HFFc6 (cell line): ENCODE results near the gene ARHGAP4. TPM values are rescaled to one million over a fixed set of nuclear protein-coding genes. Genes with fewer than 3 reads are reported as not detected.

Experiments used
- DNase-seq: peaks from one replicate; pipeline ENCODE4 v3.0.0-alpha.2; 2018
- H3K27ac Mint-ChIP-seq: 2 replicates; pipeline ENCODE4 v1.8.0; 2020; ENCODE audit warnings: mild to moderate bottlenecking, mixed read lengths
- H3K27me3 Mint-ChIP-seq: 2 replicates; pipeline ENCODE4 v1.8.0; 2021; ENCODE audit warnings: mild to moderate bottlenecking, moderate library complexity, mixed read lengths; ENCODE audit not compliant: insufficient read depth
- H3K36me3 Mint-ChIP-seq: 2 replicates; pipeline ENCODE4 v1.8.0; 2021; ENCODE audit warnings: low read depth, mixed read lengths
- H3K4me1 Mint-ChIP-seq: 2 replicates; pipeline ENCODE4 v1.8.0; 2020; ENCODE audit warnings: low read depth, mixed read lengths
- H3K4me3 Mint-ChIP-seq: 2 replicates; pipeline ENCODE4 v1.8.0; 2020; ENCODE audit warnings: mild to moderate bottlenecking, moderate library complexity, mixed read lengths
- H3K9me3 Mint-ChIP-seq: 2 replicates; pipeline ENCODE4 v1.8.0; 2020; ENCODE audit warnings: mild to moderate bottlenecking, mixed read lengths
- total RNA-seq, 6 experiments: library from RNA; stranded (reverse); fragmentation: NEBNext Ultra II Directional; extraction: Animal tissue kit (Norgen Biotek cat#: 25700); gene quantifications; 2 replicates in 1 of 6; 3 replicates in 5 of 6; pipeline ENCODE4 v1.2.3, GENCODE V29; 2021
- TF ChIP-seq, protein P1 (sequence below): fragments of 200-600 bp; sonication (generic); IDR thresholded peaks from 2 replicates; pipeline ENCODE4 v1.5.0; 2021; ENCODE audit warnings: antibody characterized with exemption, mild to moderate bottlenecking

The ARHGAP4 gene
- total RNA-seq, 6 experiments from 2014 or later: 0.18 to 0.63 (median 0.48) TPM

DNA sequence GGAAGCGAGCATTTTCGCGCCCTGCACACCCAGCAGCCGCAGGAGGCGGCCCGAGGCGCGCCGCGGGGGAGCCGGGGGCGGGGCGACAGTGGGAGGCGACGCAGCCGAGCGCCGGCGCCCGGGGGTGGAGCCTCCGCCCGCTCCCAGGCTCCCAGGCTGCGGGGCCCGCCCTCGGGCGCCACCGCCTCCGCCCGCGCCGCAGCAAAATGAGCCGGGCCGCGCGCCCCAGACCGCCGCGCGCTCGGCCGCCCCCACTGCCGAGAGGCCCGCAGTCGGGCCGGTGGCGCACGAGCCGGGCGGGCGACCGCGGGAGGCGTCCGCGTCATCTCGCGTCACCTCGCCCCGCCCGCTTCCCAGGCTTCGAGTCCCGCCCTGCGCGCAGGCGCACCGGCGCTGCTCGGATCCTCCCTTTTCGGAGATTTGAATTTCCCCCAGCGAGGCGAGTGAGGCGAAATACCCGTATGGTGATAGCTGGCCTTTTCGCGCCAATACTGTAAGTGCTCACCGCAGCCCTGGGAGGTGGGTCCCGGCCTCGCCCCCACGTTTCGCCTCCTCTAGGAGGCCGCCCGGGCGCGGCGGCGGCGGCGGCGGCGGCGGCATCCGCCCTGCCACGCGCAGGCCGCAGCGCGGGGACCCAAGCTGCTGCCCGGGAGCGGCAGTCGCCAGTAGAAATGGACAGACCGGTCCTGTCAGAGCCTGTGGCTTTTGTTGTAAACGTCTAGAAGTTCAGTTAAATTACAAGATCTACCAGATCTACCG is 46.5 kb upstream of the ARHGAP4 start, which contains the start of gene TMEM187:
TMEM187 (plus strand) TSS at position 387 of the 759 bp plus-strand sequence. CDS start 9,309 bp downstream, outside the sequence.
- TF ChIP-seq, protein P1, sequence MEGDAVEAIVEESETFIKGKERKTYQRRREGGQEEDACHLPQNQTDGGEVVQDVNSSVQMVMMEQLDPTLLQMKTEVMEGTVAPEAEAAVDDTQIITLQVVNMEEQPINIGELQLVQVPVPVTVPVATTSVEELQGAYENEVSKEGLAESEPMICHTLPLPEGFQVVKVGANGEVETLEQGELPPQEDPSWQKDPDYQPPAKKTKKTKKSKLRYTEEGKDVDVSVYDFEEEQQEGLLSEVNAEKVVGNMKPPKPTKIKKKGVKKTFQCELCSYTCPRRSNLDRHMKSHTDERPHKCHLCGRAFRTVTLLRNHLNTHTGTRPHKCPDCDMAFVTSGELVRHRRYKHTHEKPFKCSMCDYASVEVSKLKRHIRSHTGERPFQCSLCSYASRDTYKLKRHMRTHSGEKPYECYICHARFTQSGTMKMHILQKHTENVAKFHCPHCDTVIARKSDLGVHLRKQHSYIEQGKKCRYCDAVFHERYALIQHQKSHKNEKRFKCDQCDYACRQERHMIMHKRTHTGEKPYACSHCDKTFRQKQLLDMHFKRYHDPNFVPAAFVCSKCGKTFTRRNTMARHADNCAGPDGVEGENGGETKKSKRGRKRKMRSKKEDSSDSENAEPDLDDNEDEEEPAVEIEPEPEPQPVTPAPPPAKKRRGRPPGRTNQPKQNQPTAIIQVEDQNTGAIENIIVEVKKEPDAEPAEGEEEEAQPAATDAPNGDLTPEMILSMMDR: no peak
- H3K9me3 Mint-ChIP-seq: no peaks in the 10 kb centered on the region

DNA sequence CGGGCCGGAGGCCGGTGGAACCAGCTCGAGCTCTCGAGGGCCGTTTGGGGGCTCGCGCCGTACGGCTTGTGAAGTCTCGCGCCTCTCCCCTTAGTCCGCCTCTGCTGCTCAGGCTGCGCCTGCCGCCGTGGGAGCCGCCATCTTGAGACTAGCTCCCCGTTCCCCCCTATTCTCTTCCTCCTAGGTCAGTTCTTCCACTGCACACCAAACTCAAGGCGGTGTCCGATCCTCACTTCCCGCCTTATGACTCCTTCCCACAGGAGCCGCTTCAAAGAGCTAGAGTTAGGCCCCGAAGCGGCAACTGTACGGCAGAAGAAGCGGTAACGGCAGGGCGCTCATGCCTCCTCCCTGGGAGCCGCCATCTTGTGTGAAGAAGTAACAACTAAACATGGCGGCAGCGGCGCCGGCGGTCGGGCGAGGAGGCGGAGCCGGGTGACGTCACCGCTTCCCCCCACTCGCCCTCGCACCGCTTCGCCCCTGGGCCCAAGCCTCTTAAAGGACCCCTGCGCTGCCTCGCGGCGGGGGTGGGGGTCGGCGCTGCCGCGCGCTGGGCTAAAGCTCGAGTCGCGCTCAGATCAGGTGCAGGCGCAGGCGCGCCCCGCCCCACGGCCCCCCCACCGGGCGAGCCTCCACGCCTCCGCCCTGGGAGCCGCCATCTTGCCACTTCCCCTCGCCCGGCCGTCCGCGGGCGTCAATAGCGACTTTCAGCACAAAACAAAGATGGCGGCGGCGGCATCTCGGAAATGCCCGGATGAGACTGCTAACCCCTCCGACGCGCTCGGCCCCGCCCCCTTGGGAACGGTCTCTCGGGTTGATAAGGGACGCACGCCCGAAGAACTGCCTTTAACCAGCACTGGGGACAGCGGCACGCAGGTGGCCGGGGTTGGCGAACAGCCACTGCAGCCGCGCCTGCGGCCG is 45.6 kb upstream of the ARHGAP4 start, which contains the start of gene HCFC1:
HCFC1 (minus strand) TSS at position 369 of the 918 bp plus-strand sequence. CDS start 978 bp downstream, outside the sequence.
- Mint-ChIP-seq H3K4me3 (peak within 1 kb of the TSS; percentile 99), H3K27me3 (peaks cover 2% of the 10 kb centered on the region), H3K9me3 (no peaks in the 10 kb centered on the region), H3K27ac (peak within 1 kb of the TSS; percentile 100), H3K36me3 (peaks cover 13% of the 10 kb centered on the region), H3K4me1 (peaks cover 31% of the 10 kb centered on the region)
- peak; percentile 83 for DNase-seq
- TF ChIP-seq, protein P1: no peak

More for the DNA sequence above, 46.5 kb upstream of the ARHGAP4 start, which contains the start of gene TMEM187:
- peaks cover 10% of the 10 kb centered on the region for H3K36me3 Mint-ChIP-seq
- H3K4me3 Mint-ChIP-seq: peak within 1 kb of the TSS; percentile 99
- H3K4me1 Mint-ChIP-seq: peaks cover 23% of the 10 kb centered on the region
- peaks cover 2% of the 10 kb centered on the region for H3K27me3 Mint-ChIP-seq
- peak within 1 kb of the TSS; percentile 100 for H3K27ac Mint-ChIP-seq
- peak; percentile 74 for DNase-seq

DNA sequence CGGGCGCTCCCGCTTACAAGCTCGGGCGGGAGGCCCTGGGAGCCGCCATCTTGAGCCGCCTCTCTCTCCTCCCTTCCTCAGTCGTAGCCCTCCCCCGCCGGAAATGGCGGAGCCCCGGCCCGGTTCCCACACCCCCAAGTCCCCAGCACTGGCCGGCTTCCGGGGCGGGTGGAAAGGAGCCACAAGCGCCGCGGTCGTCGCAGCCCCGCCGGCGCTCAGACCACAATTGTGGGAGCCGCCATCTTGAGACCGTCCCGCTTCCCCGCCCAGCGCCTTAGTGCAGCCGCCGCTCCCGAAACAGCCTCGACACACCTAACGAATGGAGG is 45.0 kb upstream of the ARHGAP4 start:
- DNase-seq: peak; percentile 77
- H3K36me3 Mint-ChIP-seq: peaks cover 13% of the 10 kb centered on the region
- H3K27me3 Mint-ChIP-seq: peaks cover 2% of the 10 kb centered on the region
- peak overlapping the region; percentile 99 for H3K4me3 Mint-ChIP-seq
- peaks cover 37% of the 10 kb centered on the region for H3K4me1 Mint-ChIP-seq
- TF ChIP-seq, protein P1: no peak
- H3K9me3 Mint-ChIP-seq: no peaks in the 10 kb centered on the region
- H3K27ac Mint-ChIP-seq: peak overlapping the region; percentile 100

DNA sequence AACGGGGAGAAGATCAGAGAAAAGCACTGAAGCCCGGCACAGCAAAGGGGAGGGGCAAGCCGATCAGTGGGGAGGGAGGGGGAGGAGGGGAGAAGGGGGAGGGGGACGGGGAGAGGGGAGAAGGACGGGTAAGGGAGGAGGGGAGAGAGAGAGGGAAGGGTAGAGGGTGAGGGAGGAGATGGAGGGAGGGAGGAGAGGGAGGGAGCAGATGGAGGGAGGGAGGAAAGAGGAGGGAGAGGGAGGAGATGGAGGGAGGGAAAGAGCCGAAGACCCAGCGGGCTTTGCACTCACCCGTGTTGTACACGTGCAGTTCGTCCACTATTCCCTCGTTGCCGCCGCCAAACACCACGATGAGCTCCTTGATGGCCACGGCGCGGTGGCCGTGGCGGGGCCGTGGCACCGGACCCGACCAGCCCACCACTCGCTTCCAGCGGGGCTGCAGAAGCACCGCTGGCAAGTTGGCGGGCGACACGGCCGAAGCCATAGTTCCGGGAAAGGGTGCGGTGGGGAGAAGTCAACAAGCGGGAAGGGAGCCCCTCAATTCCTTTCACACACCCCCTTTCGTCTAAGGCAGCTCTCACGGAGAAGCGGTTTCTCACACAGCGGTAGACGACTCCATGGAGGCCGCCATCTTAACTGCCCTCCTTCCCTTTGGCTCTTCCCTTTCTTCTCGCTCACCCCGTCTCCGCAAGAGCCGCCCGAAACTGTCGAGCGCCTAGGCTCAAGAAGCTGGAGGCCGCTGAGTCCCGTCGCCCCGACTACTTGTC is 44.5 kb upstream of the ARHGAP4 start:
- Mint-ChIP-seq H3K36me3 (peaks cover 13% of the 10 kb centered on the region), H3K27me3 (peaks cover 2% of the 10 kb centered on the region), H3K4me3 (peak overlapping the region; percentile 99), H3K9me3 (no peaks in the 10 kb centered on the region), H3K4me1 (peaks cover 39% of the 10 kb centered on the region), H3K27ac (peak overlapping the region; percentile 100)
- TF ChIP-seq, protein P1: no peak
- peak; percentile 39 for DNase-seq

DNA sequence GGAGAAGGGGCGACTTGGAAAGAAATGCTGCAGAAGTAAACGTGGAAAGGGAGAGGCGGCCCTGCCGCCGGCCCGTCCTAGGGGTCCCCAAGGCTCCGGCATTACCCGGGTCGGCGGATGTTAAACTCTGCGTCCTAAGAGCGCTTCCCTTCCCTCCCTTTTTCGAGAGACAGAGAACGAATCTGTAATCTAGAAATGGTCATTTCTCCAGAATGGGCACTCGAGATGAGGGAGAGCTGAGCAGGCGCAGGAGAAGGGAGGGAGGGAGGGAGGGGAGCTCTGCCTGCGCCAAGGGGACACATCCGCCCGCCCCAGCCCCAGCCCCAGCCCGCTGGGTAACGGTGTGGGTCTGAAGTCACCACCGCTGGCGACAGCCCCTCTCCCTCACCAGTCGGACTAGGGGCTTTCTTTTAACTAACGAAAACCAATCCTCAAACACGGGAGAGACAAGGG is 43.9 kb upstream of the ARHGAP4 start:
- peak overlapping the region; percentile 99 for H3K4me3 Mint-ChIP-seq
- H3K4me1 Mint-ChIP-seq: peaks cover 39% of the 10 kb centered on the region
- peaks cover 2% of the 10 kb centered on the region for H3K27me3 Mint-ChIP-seq
- H3K27ac Mint-ChIP-seq: peak overlapping the region; percentile 100
- peaks cover 13% of the 10 kb centered on the region for H3K36me3 Mint-ChIP-seq
- no peak for DNase-seq
- TF ChIP-seq, protein P1: no peak
- no peaks in the 10 kb centered on the region for H3K9me3 Mint-ChIP-seq
